Fibroblast of the conjunctiva (primary cell): ENCODE results near the gene UBE2E2.

ENCODE experiments used
- DNase-seq: peaks from one replicate; pipeline ENCODE4 v3.0.0-alpha.2; 2010; ENCODE audit warnings: low read depth

The UBE2E2 gene

DNA sequence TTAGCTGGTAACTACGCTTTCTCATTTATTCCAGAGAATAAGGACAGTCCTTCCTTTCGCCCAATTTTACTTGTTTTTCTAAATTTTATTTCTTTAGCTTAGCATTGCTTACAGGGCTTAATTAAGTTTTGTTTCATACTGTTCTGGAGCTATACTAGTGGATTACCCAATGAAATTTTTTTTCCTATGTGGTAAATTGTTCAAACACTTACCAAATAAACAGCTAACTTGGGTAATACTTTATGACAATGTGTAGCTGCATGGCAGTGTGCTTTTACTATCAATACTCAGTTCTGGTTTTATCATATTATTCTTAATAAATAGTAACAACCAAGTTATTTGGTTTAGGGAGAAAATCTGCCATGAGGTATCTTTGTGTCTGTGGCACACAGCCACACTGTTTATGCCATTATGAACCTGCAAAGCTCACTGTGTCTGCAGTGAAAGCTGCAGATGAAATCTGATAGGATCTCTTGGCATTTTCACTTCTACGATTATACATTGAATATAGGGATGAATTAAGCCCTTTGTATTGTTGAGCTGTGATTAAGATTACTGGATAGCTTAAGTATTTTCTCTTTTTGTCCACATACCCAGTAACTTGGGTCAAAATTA, 37.2 kb downstream of the UBE2E2 start:
- no peak for DNase-seq

DNA sequence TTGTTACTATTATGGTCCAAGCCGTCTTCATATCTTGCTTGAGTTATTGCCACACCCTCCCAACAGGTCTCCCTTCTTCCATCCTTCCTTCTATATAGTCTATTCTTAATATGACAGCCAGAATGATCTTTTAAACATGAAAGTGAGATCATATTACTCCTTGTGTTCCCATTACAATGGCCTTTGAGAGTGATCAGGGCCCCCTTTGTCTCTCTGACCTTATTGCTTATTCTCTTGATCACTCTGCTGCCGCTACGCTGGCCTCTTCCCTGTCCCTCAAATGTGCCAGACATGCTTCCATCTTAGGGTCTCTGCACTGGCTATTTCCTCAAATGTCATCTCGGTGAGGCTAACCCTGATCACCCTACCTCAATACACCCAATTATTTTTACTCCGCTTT, 38.1 kb downstream of the UBE2E2 start:
- DNase-seq = no peak

DNA sequence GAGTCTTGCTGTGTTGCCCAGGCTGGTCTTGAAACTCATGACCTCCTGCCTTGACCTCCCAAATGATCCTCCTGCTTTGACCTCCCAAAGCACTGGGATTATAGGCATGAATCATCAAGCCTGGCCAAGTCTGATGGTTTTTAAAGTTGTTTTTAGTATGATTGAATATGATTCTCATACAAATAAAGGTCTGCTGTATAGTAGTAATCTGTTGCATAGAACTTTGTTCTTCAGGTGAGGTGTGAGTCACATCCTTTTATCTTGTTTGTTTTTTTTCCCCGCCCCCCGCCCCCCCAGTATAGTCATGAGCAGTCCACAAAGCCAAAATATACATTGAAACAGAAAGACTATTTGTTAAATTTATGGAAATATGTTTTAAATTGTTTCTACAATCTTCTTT, 39.0 kb downstream of the UBE2E2 start:
- no peak for DNase-seq

DNA sequence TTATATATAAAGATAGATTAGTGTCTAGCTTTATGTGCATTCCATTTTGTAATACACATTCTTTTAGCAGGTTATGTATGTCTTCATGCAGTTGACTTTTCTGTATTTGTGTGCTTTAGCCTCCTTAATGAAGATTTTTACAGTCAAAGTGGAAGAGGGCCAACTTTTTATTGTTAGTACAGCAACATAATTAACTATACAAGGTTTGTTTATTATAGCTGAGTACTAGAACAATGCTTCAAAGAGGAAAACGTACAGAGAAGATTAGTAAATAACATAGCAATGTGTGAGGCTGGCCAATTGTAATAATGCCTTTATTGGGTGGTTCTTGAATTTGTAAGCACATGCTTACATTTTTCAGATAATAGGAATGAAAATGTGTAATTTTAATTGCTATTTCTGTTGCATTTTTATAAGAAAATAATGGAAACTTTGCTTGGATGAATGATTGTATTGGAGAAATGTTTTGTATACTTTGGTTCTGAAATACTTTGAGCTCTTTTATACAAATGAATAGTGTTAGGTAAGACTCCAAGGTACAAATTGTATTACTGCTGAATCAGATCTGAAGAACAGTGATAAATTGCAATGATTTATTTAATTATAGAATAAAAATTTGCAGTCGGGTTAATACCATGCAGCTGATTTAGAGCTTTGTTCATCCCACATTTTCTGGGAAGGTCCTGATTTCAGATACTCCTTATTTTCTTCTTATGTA, 41.4 kb downstream of the UBE2E2 start:
- no peak for DNase-seq

DNA sequence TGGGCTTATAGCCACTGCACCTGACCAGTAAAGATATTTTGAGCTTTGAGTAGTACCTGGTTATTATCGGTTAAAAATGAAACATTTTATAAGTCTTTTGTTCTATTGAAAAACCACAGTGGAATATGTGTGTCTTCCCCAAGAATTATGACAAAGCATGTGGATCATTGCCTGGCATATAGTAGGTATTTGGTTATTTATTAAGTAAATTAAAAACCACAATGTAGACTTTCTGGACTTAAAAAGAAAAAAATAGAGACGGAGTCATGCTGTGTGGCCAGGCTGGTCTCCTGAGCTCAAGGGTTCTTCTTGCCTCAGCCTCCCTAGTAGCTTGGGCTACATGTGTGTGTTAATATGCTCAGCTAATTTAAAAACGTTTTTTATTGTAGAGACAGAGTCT, 43.5 kb downstream of the UBE2E2 start:
- DNase-seq = no peak

DNA sequence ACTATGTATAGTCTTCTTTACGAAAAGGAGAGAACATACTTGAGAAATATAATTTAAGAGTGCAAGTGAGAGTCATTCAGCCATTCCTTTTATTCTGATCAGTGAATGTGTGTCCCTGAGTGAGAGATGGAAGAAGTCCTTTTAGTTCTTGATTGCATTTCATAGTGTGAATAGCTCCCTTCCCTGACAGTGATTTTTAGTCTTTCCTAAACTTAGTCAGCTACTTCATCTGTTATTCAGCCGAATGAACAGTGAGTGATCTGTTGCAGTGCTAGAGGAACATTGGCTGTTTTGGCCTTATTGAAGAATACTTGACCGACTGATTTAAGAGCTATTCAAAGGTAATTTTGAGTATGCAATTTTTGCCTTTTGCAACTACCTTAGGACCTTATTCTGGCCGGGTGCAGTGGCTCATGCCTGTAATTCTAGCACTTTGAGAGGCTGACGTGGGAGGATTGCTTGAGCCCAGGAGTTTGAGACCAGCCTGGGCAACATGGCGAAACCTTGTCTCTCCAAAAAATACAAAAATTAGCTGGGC, 45.5 kb downstream of the UBE2E2 start:
- DNase-seq = no peak

DNA sequence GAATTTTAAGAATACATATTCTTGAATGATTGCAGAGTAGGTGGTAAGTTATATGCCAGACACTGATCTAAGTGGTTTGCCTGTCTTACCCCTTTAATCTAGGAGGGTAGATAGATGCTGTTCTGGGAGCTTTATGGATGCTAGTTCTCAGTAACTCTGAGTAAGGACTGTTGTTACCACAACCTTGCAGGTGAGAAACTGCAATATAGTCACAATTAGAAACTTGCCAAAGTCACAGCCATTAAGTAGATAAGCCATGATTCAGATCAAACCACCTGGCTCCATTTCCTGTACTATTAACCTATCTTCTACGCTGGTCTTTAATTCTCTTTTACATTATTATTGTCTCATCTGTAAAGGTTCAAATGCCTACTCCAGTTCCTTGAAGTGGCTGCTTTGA, 46.8 kb downstream of the UBE2E2 start:
- no peak for DNase-seq

DNA sequence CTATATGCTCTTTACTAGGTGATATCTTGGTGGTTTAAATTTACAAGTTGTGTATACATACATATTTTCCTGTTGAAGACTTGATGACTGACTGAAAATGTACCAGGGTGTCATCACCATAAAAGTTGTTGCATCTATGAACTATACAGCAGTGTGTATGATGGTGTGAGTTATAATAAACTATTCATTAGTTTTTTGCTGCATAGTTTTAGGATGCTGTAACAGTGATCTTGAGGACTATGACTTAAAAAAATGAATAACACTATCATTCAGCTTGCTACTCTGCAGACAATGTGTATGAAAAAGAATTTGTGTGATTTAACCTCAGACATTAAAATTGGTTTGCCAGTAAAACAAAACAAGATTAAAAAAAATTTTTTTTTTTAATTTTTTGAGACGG, 49.0 kb downstream of the UBE2E2 start:
- DNase-seq = no peak

DNA sequence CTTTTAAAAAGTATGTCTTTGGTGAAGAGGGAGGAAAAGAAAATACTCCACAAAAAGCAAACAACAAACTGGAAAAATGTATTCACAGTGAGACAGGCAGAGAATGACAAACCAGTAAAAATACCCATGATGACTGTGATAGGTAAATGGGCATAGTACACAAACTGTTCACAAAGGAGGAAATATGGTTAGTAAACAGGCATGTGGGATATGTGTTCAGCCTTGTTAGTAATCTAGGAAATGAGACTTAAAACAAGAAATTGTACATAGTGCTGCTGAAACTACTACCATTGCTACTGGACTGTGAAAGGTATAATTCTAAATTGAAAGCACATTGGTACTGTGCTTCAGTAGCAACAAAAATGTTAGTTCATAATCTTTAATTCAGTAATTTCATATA, 50.1 kb downstream of the UBE2E2 start:
- DNase-seq = no peak

DNA sequence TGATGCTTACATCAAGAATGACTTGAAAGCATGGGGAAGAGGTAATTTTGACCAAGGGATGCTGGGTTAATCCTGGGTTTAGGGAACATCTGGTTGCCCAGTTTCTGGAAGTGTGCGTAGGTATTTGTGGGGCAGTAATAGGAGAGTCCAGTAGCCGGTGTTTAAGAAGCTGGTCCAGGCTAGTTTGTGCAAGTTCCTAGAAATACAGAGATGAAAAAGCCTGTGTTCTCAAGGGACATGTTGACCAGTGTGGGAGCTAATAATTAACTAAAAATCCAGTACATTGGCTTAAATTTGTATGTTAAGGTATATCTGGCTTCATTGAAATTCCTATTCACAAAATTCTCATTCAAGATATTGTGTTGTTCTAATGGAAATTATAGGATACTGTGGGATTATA, 51.2 kb downstream of the UBE2E2 start:
- DNase-seq = no peak

DNA sequence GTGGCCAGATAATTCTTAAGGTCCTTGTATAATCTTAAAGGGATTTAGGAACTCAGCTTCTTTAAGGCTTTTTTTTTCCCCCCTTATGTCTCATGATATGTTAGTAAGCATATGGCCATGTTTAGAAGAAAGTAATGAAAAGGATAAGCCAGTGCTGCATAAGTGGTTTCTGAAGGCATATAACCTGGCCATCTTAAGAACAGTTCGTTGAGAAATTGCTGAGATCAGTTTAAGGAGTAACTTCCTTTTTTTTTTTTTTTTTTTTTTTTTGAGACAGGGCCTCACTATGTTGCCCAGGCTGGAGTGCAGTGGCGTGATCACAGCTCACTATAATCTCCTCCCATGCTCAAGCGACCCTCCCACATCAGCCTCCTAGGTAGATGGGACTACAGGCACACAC, 51.7 kb downstream of the UBE2E2 start:
- DNase-seq = no peak

DNA sequence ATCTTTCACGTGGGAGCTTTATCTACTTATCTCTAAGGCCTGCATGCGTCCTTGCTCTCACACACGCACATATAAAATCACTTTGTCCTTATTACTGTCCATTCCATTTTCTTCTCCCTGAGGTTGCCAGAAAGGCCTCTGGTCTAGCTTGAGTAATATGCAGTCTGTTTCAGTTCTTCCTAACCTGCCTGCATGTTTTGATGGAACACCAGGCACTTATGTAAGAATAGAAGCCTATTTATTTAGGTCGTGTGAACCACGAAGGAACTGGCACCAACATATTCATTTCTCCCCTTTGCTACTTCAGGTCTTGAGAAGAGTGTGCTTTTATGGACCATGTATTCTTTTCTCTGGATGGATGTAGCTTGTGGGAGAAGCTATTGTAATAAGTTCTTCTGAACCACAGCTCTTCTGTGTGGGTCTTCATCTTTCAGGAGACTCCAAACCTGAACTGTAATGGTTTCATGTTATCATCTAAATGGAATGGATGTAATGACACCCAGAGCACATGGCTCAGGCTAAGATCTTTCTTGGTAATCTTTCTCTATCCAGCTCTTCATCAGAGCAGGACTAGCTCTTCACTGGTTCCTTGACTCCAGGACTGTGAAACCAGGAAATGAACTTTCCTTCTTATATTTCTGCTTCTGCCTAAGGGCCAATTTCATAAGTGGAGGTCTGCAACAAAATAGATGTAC, 53.8 kb downstream of the UBE2E2 start:
- no peak for DNase-seq

DNA sequence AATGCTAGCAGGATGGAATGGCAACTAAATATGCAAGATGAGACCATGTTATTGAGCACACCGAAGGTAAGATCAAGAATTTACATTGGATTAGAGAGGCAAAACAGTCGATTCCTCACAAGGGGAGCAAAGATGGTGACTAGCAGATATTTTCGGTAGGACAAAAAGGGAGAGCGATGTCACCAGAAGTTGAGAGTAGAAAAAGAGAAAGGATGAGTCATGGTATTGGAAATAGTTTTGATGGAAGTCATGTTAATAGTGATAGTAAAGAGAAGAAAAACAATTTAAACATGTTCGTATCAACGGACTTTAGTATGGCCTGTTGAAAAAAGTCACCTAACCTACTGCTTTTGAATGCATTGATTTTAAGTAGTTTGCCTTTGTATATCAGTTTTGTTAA, 55.0 kb downstream of the UBE2E2 start:
- DNase-seq = no peak

DNA sequence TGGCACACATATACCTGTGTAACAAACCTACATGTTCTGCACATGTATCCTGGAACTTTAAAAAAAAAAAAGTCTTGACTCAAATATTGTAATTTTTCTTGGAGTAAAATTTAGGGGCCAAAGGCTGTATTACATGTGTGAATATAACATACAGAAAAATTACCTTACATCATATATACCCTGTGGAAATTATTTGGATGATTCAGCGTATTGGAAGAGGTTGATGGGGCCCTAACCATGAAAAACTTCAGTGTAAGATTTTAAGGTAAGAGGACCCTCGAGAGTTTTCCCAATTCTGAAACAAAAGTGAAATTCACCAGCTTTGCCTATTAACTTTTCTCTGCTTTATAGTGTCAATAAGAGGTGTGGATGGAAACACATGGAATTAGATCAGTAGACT, 56.4 kb downstream of the UBE2E2 start:
- no peak for DNase-seq

DNA sequence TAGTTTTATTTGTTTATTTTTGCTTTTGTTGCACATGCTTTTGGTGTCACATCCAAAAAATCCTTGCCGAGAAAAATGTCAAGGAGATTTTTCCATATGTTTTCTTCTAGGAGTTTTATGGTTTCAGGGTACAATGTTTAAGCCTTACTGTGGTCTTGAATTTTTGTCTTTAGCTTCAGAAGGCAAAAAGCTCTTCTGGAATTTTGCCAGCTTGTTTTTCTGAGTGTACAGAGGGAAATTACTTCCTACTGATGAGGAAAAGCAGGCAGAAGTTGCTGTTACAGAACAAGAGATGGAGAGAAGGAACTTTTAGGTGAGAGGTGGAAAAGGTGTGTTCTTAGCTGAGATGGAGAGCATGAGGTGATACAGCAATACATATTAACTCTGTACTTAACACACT, 59.6 kb downstream of the UBE2E2 start:
- no peak for DNase-seq

DNA sequence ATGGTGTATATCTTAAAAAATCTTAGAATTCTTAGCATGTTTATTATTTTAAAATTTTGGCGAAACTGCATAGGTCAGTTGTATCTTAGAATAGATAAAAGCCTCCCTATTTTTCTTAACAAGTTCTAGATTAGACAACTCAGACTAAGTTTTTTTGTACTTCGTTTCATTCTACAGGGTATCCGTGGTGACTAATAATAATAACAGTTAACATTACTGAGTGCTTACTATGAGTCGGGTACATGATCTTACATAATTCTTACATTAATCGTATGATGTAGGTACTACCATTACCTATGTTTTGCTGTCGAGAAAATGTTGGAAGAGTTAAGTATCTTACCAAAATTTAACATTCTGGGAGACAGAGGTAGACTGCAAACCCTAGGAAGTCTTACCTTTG, 60.7 kb downstream of the UBE2E2 start:
- peak; percentile 10 for DNase-seq

DNA sequence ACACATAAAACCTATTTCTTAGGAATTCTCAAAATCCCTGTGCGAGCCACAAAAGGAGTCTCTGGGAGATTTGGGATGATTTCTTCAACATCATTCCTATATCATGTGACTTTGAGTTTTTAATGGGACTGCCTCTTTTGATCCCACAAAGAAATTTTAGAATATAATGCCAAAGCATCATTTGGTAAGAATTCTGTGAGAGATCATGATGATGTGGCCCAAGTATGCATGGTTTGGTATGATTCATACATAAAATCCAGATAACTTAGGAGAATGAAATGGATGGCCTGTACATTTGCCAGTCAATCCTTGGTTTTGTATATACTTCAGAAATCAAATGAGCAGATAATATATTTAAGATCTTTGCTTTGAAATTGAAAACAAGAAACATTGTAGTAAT, 61.3 kb downstream of the UBE2E2 start:
- peak; percentile 32 for DNase-seq

DNA sequence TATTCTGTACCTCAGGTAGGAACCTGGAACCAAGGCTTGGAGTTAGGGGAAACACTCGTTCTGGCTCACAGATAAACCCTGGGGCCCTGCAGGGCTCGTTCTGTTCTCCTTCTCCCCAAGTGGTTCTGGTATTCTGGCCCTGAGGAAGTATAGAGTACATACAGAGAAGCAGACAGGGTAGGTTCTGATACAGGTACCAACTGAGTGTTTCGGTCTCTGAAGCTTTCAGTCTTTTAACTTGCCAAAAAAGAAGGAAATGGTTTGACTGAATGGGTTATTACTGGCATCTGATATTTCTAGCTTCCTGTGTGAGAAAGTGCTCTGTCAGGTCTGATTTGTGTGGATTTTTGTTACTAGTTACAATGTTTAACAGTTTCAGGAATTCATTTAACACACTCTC, 67.3 kb downstream of the UBE2E2 start:
- no peak for DNase-seq

DNA sequence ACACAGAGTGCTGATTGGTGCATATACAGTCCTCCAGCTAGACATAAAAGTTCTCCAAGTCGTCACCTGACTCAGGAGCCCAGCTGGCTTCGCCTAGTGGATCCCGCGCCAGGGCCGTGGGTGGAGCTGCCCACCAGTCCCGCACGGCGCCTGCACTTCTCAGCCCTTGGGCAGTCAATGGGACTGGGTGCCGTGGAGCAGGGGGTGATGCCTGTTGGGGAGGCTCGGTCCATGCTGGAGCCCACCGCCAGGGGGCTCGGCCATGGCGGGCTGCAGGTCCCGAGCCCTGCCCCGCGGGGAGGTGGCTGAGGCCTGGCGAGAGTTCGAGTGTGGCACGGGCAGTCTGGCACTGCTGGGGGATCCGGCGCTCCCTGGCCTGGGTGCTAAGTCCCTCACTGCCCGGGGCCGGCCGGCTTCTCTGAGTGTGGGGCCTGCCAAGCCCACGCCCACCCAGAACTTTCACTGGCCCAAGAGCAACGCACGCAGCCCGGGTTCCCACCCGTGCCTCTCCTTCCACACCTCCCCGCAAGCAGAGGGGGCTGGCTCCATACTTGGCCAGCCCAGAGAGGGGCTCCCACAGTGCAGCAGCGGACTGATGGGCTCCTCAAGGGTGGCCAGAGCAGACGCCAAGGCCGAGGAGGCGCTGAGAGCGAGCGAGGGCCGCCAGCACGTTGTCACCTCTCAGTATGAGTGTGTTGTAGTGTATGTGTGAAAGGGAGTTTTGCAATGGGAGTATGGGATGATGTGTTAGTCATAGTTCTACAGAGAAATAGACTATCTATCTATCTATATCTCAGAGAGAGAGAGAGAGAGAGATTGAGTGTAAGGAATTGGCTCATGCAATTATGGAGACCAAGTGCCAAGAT, 69.0 kb downstream of the UBE2E2 start:
- no peak for DNase-seq

DNA sequence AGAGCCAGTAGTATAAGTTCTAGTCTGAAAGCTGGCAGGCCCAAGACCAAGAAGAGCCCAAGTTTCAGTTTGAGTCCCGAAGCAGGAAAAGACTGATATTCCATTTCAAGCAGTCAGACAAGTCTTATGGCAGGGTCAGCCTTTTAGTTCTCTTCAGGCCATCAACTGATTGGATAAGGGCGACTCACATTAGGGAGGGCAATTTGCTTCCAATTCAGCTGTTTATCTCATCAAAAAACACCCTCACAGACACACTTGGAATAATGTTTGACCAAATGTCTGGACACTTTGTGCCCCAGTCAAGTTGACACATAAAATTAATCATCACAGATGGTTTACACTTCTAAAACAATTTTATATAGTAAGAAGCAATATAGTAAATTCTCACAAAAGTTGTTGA, 69.7 kb downstream of the UBE2E2 start:
- DNase-seq = no peak

DNA sequence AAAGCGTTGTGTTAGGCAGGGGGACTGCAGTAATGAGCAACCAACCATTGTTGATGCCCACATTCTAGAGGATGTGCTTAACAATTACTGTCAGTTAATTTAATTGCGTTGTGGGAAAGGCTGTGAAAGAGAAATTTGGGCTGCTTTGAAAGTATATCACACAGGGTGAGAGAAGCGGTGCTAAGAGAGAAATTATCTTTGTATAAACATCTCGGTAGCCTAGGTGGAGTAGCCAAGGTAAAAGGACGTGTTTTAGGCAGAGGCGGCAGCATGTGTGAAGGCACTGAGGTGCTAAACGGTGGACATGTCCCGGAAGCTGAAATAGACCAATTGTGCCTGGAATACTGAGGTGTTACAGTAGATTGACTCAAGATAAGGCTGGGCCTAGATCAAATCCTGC, 71.9 kb downstream of the UBE2E2 start:
- no peak for DNase-seq

DNA sequence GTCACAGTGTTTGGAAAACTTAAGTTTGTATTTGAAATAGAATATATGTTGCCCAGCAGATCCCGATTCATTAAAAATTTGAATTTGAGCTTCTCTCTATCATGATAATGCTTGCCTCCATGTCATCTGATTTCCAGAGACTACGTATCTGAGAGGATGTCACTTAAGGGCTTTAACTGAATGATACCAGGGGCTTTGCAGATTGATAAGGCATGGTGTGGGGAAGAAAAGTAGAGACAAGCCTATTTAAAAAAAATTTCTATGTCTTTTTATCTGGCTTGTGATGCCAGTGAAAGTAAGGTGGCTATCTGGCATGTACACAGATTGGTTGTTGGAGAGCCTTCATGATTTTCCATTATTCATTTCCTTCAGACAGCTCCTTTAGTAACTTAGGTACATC, 72.7 kb downstream of the UBE2E2 start:
- DNase-seq = no peak
